Liver (tissue), 9 donors: ENCODE data around the gene SPINK1. TPM values are rescaled to one million over a fixed set of nuclear protein-coding genes. Genes with fewer than 3 reads are reported as not detected.
A peak's percentile ranks its signal among the peaks of the same experiment; 100 is the strongest.

Experiments used
- DNase-seq: peaks from one replicate; pipeline ENCODE4 v3.0.0-alpha.2; 2017; ENCODE audit warnings: low spot score
- H3K27ac ChIP-seq, 2 donors: one replicate each; pipeline ENCODE4 v1.7.0; 2013; ENCODE audit warnings: inconsistent platforms in 2 of 2, low read length in 2 of 2, control low read depth in 1 of 2, low read depth in 1 of 2, mild to moderate bottlenecking in 1 of 2
- H3K27me3 ChIP-seq, 4 donors: one replicate each; pipeline versions ENCODE4 v1.6.1 to v1.7.0; 2013; ENCODE audit warnings: low read length in 3 of 4, inconsistent platforms in 1 of 4, mild to moderate bottlenecking in 1 of 4, moderate library complexity in 1 of 4; ENCODE audit not compliant: control insufficient read depth in 4 of 4, insufficient read depth in 4 of 4
- H3K36me3 ChIP-seq, 4 donors: one replicate each; pipeline versions ENCODE4 v1.6.1 to v1.7.0; 2013; ENCODE audit warnings: low read length in 3 of 4, mild to moderate bottlenecking in 3 of 4, low read depth in 1 of 4, moderate library complexity in 1 of 4; ENCODE audit not compliant: control insufficient read depth in 4 of 4, insufficient read depth in 3 of 4
- H3K4me1 ChIP-seq, 4 donors: one replicate each; pipeline versions ENCODE4 v1.6.1 to v1.7.0; 2013; ENCODE audit warnings: low read length in 3 of 4, mild to moderate bottlenecking in 3 of 4, moderate library complexity in 1 of 4; ENCODE audit not compliant: control insufficient read depth in 4 of 4, insufficient read depth in 4 of 4
- H3K4me3 ChIP-seq, 3 donors: one replicate each; pipeline versions ENCODE4 v1.6.1 to v1.7.0; 2013; ENCODE audit warnings: low read length in 3 of 3, control low read depth in 1 of 3, low read depth in 1 of 3, mild to moderate bottlenecking in 1 of 3
- H3K9ac ChIP-seq, 2 donors: one replicate each; pipeline ENCODE4 v1.7.0; 2013; ENCODE audit warnings: low read length in 2 of 2, mild to moderate bottlenecking in 2 of 2, moderate library complexity in 2 of 2, control low read depth in 1 of 2, low read depth in 1 of 2
- H3K9me3 ChIP-seq, 4 donors: one replicate each; pipeline versions ENCODE4 v1.6.1 to v1.7.0; 2013; ENCODE audit warnings: low read length in 3 of 4; ENCODE audit not compliant: control insufficient read depth in 4 of 4
- ATF3 ChIP-seq: IDR thresholded peaks from 2 replicates; pipeline ENCODE4 v1.6.1; 2016; ENCODE audit warnings: antibody characterized with exemption
- EGR1 ChIP-seq, 2 donors: IDR thresholded peaks; 2 replicates each; pipeline ENCODE4 v1.6.1; 2016 to 2018; ENCODE audit warnings: antibody characterized with exemption in 2 of 2, low read depth in 2 of 2
- FOXA1 ChIP-seq: IDR thresholded peaks from 2 replicates; pipeline ENCODE4 v1.6.1; 2016; ENCODE audit warnings: antibody characterized with exemption
- FOXA2 ChIP-seq: IDR thresholded peaks from 2 replicates; pipeline ENCODE4 v1.6.1; 2016; ENCODE audit warnings: antibody characterized with exemption
- GABPA ChIP-seq, 2 donors: IDR thresholded peaks in 1 of 2; conservative IDR thresholded peaks in 1 of 2; 2 replicates each; pipeline ENCODE4 v1.6.1; 2016; ENCODE audit warnings: antibody characterized with exemption in 2 of 2, mild to moderate bottlenecking in 1 of 2, moderate library complexity in 1 of 2
- HNF4A ChIP-seq, 2 donors: conservative IDR thresholded peaks; 2 replicates each; pipeline ENCODE4 v1.6.1; 2016; ENCODE audit warnings: antibody characterized with exemption in 2 of 2, mild to moderate bottlenecking in 2 of 2
- HNF4G ChIP-seq: IDR thresholded peaks from 2 replicates; pipeline ENCODE4 v1.6.1; 2016; ENCODE audit warnings: antibody characterized with exemption
- JUND ChIP-seq, 2 donors: IDR thresholded peaks; 2 replicates each; pipeline ENCODE4 v1.6.1; 2016; ENCODE audit warnings: antibody characterized with exemption in 2 of 2
- NR2F2 ChIP-seq: IDR thresholded peaks from 2 replicates; pipeline ENCODE4 v1.6.1; 2016; ENCODE audit warnings: antibody characterized with exemption
- RAD21 ChIP-seq, 2 donors: IDR thresholded peaks; 2 replicates each; pipeline ENCODE4 v1.6.1; 2016; ENCODE audit warnings: antibody characterized with exemption in 2 of 2, mild to moderate bottlenecking in 2 of 2
- RXRA ChIP-seq, 2 donors: IDR thresholded peaks; 2 replicates each; pipeline ENCODE4 v1.6.1; 2017 to 2018; ENCODE audit warnings: antibody characterized with exemption in 2 of 2, mild to moderate bottlenecking in 1 of 2
- SP1 ChIP-seq: IDR thresholded peaks from 2 replicates; pipeline ENCODE4 v1.6.1; 2018; ENCODE audit warnings: antibody characterized with exemption, mild to moderate bottlenecking
- TAF1 ChIP-seq: conservative IDR thresholded peaks from 2 replicates; pipeline ENCODE4 v1.6.1; 2016; ENCODE audit warnings: antibody characterized with exemption, mild to moderate bottlenecking
- YY1 ChIP-seq: IDR thresholded peaks from 2 replicates; pipeline ENCODE4 v1.6.1; 2016; ENCODE audit warnings: antibody characterized with exemption, mild to moderate bottlenecking
- ZBTB33 ChIP-seq: IDR thresholded peaks from 2 replicates; pipeline ENCODE4 v1.6.1; 2016; ENCODE audit warnings: antibody characterized with exemption
- WGBS: extraction: QIAGEN DNeasy Blood & Tissue Kit; methylation state at CpG from one replicate; pipeline ENCODE4 v1.1.7; 2013; 5-methylcytosine and 5-hydroxymethylcytosine counted together
- polyA plus RNA-seq, 2 donors: library from polyadenylated mRNA; stranded (reverse) in 1 of 2; unstranded in 1 of 2; fragments of 200-250 nt in 1 of 2; fragments of >200 nt in 1 of 2; fragmentation: Nextera tagmentation in 1 of 2; extraction: Ambion mirVana in 1 of 2; gene quantifications; one replicate each; pipeline versions ENCODE4 v1.2.1 to v1.2.3, GENCODE V29; 2013 to 2015
- total RNA-seq, 2 donors: library from RNA; depleted of rRNA; stranded (reverse); fragments of >200 nt; gene quantifications; one replicate each; pipeline ENCODE4 v1.2.3, GENCODE V29; 2014
- TF ChIP-seq, protein P1 (sequence below): IDR thresholded peaks from 2 replicates; pipeline ENCODE4 v1.6.1; 2016; ENCODE audit warnings: antibody characterized with exemption
- TF ChIP-seq, protein P2 (sequence below): IDR thresholded peaks from 2 replicates; pipeline ENCODE4 v1.6.1; 2016; ENCODE audit warnings: antibody characterized with exemption, mild to moderate bottlenecking
- TF ChIP-seq, protein P3 (sequence below): fragments of 150-350 bp; IDR thresholded peaks from 2 replicates; pipeline ENCODE4 v1.5.1; 2017; ENCODE audit warnings: improper control_type of control experiment, low read depth, low read length; ENCODE audit not compliant: missing input control
- donor health status: healthy.
- donor health status: healthy.
- donor health status: healthy.
- donor health status: healthy.
- donor health status: healthy.

SPINK1 gene
- total and polyA plus RNA-seq, 4 donors = 0.33 to 2,026 (median 116) TPM

GRCh38 chr5:147835386-147835798, 3.9 kb upstream of the SPINK1 start:
- DNase-seq = no peak
- no peaks in the 10 kb centered on the region for H3K36me3 ChIP-seq
- H3K4me3 ChIP-seq = no peak overlapping the region
- peak overlapping the region; percentile 0 to 40 for H3K27ac ChIP-seq
- no peak overlapping the region for H3K9ac ChIP-seq
- peaks cover 8 to 30% (median 27%) of the 10 kb centered on the region in 4 donors for H3K4me1 ChIP-seq
- no peaks in the 10 kb centered on the region for H3K27me3 ChIP-seq
- no peaks in the 10 kb centered on the region for H3K9me3 ChIP-seq
- 20% methylated on average over 2 of the region's 2 CpGs for WGBS
- TF ChIP-seq ATF3 (peak; percentile 39), JUND (IDR thresholded peaks at IDR 0.05) (peak; percentile 67 to 97), NR2F2 (no peak), EGR1 (IDR thresholded peaks at IDR 0.05; ENCODE audit: low read depth in 2 of 2) (peak in 1 of 2 donors; percentile 55), RXRA (IDR thresholded peaks at IDR 0.05) (peak; percentile 65 to 97), SP1 (peak; percentile 44), YY1 (peak; percentile 76), ZBTB33 (peak; percentile 89), RAD21 (IDR thresholded peaks at IDR 0.05) (peak in 1 of 2 donors; percentile 40), HNF4A (conservative IDR thresholded peaks at IDR 0.05) (peak; percentile 48 to 86), HNF4G (no peak), FOXA2 (peak; percentile 100), TAF1 (no peak), GABPA (IDR thresholded peaks at IDR 0.05 in 1 of 2, conservative IDR thresholded peaks at IDR 0.05 in 1 of 2) (peak in 1 of 2 donors; percentile 26), FOXA1 (peak; percentile 99)
- TF ChIP-seq, protein P1, sequence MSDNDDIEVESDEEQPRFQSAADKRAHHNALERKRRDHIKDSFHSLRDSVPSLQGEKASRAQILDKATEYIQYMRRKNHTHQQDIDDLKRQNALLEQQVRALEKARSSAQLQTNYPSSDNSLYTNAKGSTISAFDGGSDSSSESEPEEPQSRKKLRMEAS = peak; percentile 79
- TF ChIP-seq, protein P2, sequence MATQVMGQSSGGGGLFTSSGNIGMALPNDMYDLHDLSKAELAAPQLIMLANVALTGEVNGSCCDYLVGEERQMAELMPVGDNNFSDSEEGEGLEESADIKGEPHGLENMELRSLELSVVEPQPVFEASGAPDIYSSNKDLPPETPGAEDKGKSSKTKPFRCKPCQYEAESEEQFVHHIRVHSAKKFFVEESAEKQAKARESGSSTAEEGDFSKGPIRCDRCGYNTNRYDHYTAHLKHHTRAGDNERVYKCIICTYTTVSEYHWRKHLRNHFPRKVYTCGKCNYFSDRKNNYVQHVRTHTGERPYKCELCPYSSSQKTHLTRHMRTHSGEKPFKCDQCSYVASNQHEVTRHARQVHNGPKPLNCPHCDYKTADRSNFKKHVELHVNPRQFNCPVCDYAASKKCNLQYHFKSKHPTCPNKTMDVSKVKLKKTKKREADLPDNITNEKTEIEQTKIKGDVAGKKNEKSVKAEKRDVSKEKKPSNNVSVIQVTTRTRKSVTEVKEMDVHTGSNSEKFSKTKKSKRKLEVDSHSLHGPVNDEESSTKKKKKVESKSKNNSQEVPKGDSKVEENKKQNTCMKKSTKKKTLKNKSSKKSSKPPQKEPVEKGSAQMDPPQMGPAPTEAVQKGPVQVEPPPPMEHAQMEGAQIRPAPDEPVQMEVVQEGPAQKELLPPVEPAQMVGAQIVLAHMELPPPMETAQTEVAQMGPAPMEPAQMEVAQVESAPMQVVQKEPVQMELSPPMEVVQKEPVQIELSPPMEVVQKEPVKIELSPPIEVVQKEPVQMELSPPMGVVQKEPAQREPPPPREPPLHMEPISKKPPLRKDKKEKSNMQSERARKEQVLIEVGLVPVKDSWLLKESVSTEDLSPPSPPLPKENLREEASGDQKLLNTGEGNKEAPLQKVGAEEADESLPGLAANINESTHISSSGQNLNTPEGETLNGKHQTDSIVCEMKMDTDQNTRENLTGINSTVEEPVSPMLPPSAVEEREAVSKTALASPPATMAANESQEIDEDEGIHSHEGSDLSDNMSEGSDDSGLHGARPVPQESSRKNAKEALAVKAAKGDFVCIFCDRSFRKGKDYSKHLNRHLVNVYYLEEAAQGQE = peak; percentile 48
- TF ChIP-seq, protein P3, sequence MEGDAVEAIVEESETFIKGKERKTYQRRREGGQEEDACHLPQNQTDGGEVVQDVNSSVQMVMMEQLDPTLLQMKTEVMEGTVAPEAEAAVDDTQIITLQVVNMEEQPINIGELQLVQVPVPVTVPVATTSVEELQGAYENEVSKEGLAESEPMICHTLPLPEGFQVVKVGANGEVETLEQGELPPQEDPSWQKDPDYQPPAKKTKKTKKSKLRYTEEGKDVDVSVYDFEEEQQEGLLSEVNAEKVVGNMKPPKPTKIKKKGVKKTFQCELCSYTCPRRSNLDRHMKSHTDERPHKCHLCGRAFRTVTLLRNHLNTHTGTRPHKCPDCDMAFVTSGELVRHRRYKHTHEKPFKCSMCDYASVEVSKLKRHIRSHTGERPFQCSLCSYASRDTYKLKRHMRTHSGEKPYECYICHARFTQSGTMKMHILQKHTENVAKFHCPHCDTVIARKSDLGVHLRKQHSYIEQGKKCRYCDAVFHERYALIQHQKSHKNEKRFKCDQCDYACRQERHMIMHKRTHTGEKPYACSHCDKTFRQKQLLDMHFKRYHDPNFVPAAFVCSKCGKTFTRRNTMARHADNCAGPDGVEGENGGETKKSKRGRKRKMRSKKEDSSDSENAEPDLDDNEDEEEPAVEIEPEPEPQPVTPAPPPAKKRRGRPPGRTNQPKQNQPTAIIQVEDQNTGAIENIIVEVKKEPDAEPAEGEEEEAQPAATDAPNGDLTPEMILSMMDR = no peak
